HCT116 (cell line): ENCODE measurements around the gene ATP8A2. TPM values are rescaled to one million over a fixed set of nuclear protein-coding genes. Genes with fewer than 3 reads are reported as not detected.

Experiments
- ATAC-seq: fragments of 200-7000 bp; cut with Tn5 transposase; 2 replicates; pipeline ENCODE4 v1.9.1; 2020; ENCODE audit warnings: mild to moderate bottlenecking, moderate library complexity
- BruUV-seq: library from RNA; stranded (reverse); fragments of 400-500 nt; replicated peaks from 2 replicates; lab custom pipeline; 2021; lab: Mats Ljungman, UMichigan
- CTCF ChIA-PET: fragments of 300-600 bp; sonication (Branson Sonifier 250); formaldehyde crosslinking; loops from one replicate; lab custom pipeline; 2021; ENCODE audit warnings: antibody characterized with exemption; lab: Charles Lee
- POLR2A ChIA-PET: fragments of 300-600, 350-600 bp; sonication (Branson Sonifier 250); formaldehyde crosslinking; loops from one replicate; lab custom pipeline; 2021; ENCODE audit warnings: antibody characterized with exemption; lab: Charles Lee
- RAD21 ChIA-PET, 2 experiments: fragments of 300-600 bp; sonication (Branson Sonifier 250); formaldehyde crosslinking; loops; one replicate each; lab custom pipeline; 2023; ENCODE audit warnings: low total read pairs in 2 of 2; ENCODE audit not compliant: uncharacterized antibody in 2 of 2, unreplicated experiment in 2 of 2, low non-redundant PET in 1 of 2; lab: Charles Lee
- DNase-seq: peaks from one replicate; pipeline ENCODE4 v3.0.0-alpha.2; 2010; ENCODE audit warnings: low read depth, low spot score
- H2AFZ ChIP-seq: fragments of 200-600 bp; shearing (Covaris generic), sonication (generic); 2 replicates; pipeline ENCODE4 v1.6.1; 2017; ENCODE audit warnings: low read depth, mixed run types, mixed read lengths, antibody characterized with exemption, low read length; ENCODE audit not compliant: poor library complexity, severe bottlenecking
- H3K27ac ChIP-seq: 2 replicates; pipeline ENCODE4 v1.5.1; 2012; ENCODE audit warnings: low read depth, low read length
- H3K27me3 ChIP-seq: fragments of 200-600 bp; sonication (generic); 2 replicates; pipeline ENCODE4 v1.6.1; 2016; ENCODE audit warnings: mixed run types, low read length, mixed read lengths; ENCODE audit not compliant: insufficient read depth
- H3K36me3 ChIP-seq, 2 experiments: fragments of 200-500 bp in 1 of 2; fragments of 200-600 bp in 1 of 2; sonication (Bioruptor generic) in 1 of 2; sonication (generic) in 1 of 2; 2 replicates each; pipeline versions ENCODE4 v1.5.1 to v1.6.1; 2014 to 2016; ENCODE audit warnings: low read length in 2 of 2, inconsistent platforms in 1 of 2, mixed read lengths in 1 of 2, mixed run types in 1 of 2; ENCODE audit not compliant: insufficient read depth in 2 of 2, control insufficient read depth in 1 of 2
- H3K4me1 ChIP-seq, 2 experiments: fragments of 200-600 bp in 1 of 2; sonication (generic) in 1 of 2; 2 replicates each; pipeline versions ENCODE4 v1.5.1 to v1.6.1; 2012 to 2017; ENCODE audit warnings: low read length in 2 of 2, inconsistent platforms in 1 of 2, mild to moderate bottlenecking in 1 of 2, mixed read lengths in 1 of 2, mixed run types in 1 of 2, moderate library complexity in 1 of 2; ENCODE audit not compliant: insufficient read depth in 2 of 2, control insufficient read depth in 1 of 2
- H3K4me2 ChIP-seq: fragments of 200-600 bp; sonication (generic); 2 replicates; pipeline ENCODE4 v1.6.1; 2017; ENCODE audit warnings: mixed run types, low read length, mixed read lengths
- H3K4me3 ChIP-seq, 2 experiments: fragments of 200-600 bp in 1 of 2; sonication (generic) in 1 of 2; replicated peaks in 1 of 2; 2 replicates each; pipeline ENCODE4 v1.5.1; 2011 to 2016; ENCODE audit warnings: low read length in 2 of 2, control low read depth in 1 of 2, low read depth in 1 of 2, mild to moderate bottlenecking in 1 of 2, mixed read lengths in 1 of 2, mixed run types in 1 of 2
- H3K79me2 ChIP-seq: fragments of 200-600 bp; sonication (generic); 2 replicates; pipeline ENCODE4 v1.6.1; 2017; ENCODE audit warnings: mild to moderate bottlenecking, mixed run types, low read length, moderate library complexity, mixed read lengths; ENCODE audit not compliant: insufficient read depth
- H3K9ac ChIP-seq: fragments of 200-600 bp; sonication (generic); 2 replicates; pipeline ENCODE4 v1.6.1; 2016; ENCODE audit warnings: low read length, mixed read lengths
- H3K9me2 ChIP-seq: fragments of 200-600 bp; sonication (generic), shearing (Covaris generic); 2 replicates; pipeline ENCODE4 v1.6.1; 2017; ENCODE audit warnings: mixed run types, mild to moderate bottlenecking, moderate library complexity; ENCODE audit not compliant: insufficient read depth
- H3K9me3 ChIP-seq, 2 experiments: fragments of 200-500 bp in 1 of 2; fragments of 200-600 bp in 1 of 2; sonication (Bioruptor generic) in 1 of 2; sonication (generic) in 1 of 2; 2 replicates each; pipeline ENCODE4 v1.6.1; 2014 to 2017; ENCODE audit warnings: low read length in 2 of 2, mixed read lengths in 2 of 2, inconsistent platforms in 1 of 2, low read depth in 1 of 2, mild to moderate bottlenecking in 1 of 2, mixed run types in 1 of 2, moderate library complexity in 1 of 2; ENCODE audit not compliant: control insufficient read depth in 1 of 2, insufficient read depth in 1 of 2
- H4K20me1 ChIP-seq: fragments of 200-600 bp; sonication (generic), shearing (Covaris generic); 2 replicates; pipeline ENCODE4 v1.6.1; 2017; ENCODE audit warnings: mixed run types, mild to moderate bottlenecking, moderate library complexity; ENCODE audit not compliant: insufficient read depth
- CBX3 ChIP-seq: IDR thresholded peaks from 2 replicates; pipeline ENCODE4 v1.6.1; 2012; ENCODE audit warnings: low read depth
- CEBPB ChIP-seq: IDR thresholded peaks from 2 replicates; pipeline ENCODE4 v1.6.1; 2012; ENCODE audit warnings: low read depth
- CTCF ChIP-seq, 3 experiments: fragments of 200-600 bp in 1 of 3; sonication (generic) in 1 of 3; IDR thresholded peaks in 2 of 3; conservative IDR thresholded peaks in 1 of 3; 2 replicates each; pipeline ENCODE4 v1.5.1; 2012 to 2017; ENCODE audit warnings: low read depth in 2 of 3, low read length in 2 of 3, antibody characterized with exemption in 1 of 3, borderline replicate concordance in 1 of 3, control low read depth in 1 of 3, mild to moderate bottlenecking in 1 of 3, mixed read lengths in 1 of 3, mixed run types in 1 of 3, moderate library complexity in 1 of 3; ENCODE audit not compliant: insufficient read depth in 1 of 3
- ELF1 ChIP-seq: IDR thresholded peaks from 2 replicates; pipeline ENCODE4 v1.6.1; 2012; ENCODE audit warnings: low read depth, borderline replicate concordance
- EZH2 ChIP-seq: fragments of 200-600 bp; sonication (generic); IDR thresholded peaks from 2 replicates; pipeline ENCODE4 v1.6.1; 2017; ENCODE audit warnings: antibody characterized with exemption, mixed run types
- EZH2phosphoT487 ChIP-seq: fragments of 200-600 bp; IDR thresholded peaks from 2 replicates; pipeline ENCODE4 v1.6.1; 2018; ENCODE audit warnings: antibody characterized with exemption, borderline replicate concordance
- FOSL1 ChIP-seq: IDR thresholded peaks from 2 replicates; pipeline ENCODE4 v1.6.1; 2012; ENCODE audit warnings: low read depth
- MAX ChIP-seq: IDR thresholded peaks from 2 replicates; pipeline ENCODE4 v1.6.1; 2012
- POLR2A ChIP-seq: IDR thresholded peaks from 2 replicates; pipeline ENCODE4 v1.7.0; 2011; ENCODE audit warnings: borderline replicate concordance; ENCODE audit not compliant: insufficient read depth, insufficient read length; ENCODE audit errors: extremely low read depth
- POLR2AphosphoS5 ChIP-seq: IDR thresholded peaks from 2 replicates; pipeline ENCODE4 v1.6.1; 2011; ENCODE audit warnings: mild to moderate bottlenecking, low read depth, low read length, moderate library complexity
- RAD21 ChIP-seq: IDR thresholded peaks from 2 replicates; pipeline ENCODE4 v1.6.1; 2012; ENCODE audit warnings: low read depth, mild to moderate bottlenecking
- SP1 ChIP-seq: IDR thresholded peaks from 2 replicates; pipeline ENCODE4 v1.6.1; 2012; ENCODE audit warnings: low read depth
- SRF ChIP-seq: IDR thresholded peaks from 2 replicates; pipeline ENCODE4 v1.6.1; 2012; ENCODE audit warnings: low read depth
- YY1 ChIP-seq: IDR thresholded peaks from 2 replicates; pipeline ENCODE4 v1.6.1; 2011; ENCODE audit warnings: low read length, low read depth, moderate library complexity, mild to moderate bottlenecking; ENCODE audit not compliant: insufficient replicate concordance; ENCODE audit errors: extremely low read depth
- ZBTB33 ChIP-seq: IDR thresholded peaks from 2 replicates; pipeline ENCODE4 v1.6.1; 2011; ENCODE audit warnings: mild to moderate bottlenecking, low read length, moderate library complexity; ENCODE audit not compliant: insufficient replicate concordance; ENCODE audit errors: extremely low read depth
- ZFX ChIP-seq: fragments of 450-650 bp; IDR thresholded peaks from 2 replicates; pipeline ENCODE4 v1.6.1; 2017
- intact Hi-C: fragments of 100-400 bp; cut with micrococcal nuclease; formaldehyde crosslinking; loops from 2 replicates; pipeline ENCODE4 v1.10.0; 2022
- total RNA-seq: library from RNA; stranded (reverse); gene quantifications from one replicate; pipeline ENCODE4 v1.2.1, GENCODE V29; 2021; ENCODE audit not compliant: unreplicated experiment
- TF ChIP-seq, protein P1 (sequence below): IDR thresholded peaks from 2 replicates; pipeline ENCODE4 v1.6.1; 2012

Gene ATP8A2
- total RNA-seq, 1 experiment from 2014 or later = not detected

DNA sequence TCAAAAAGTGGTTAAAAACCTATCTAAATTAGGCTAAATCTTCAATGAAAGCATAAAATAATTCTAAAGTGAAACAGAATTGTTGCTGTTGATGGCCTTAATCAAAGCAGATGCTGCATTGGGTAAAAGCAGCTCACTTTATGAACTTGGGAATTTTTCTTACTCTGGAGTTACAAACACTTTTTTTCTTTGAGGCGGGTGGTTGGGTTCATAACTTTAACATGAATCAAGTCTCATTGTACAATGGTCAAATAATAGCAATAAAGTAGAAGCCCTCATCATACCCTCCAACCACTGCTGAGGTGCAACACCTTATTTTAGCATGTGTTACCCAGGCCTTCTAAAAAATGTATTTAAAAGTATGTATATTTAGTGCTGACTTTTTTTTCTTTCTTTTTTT, 41.2 kb upstream of the ATP8A2 start:
- no peaks in the 10 kb centered on the region for H3K27me3 ChIP-seq
- DNase-seq = no peak
- TF ChIP-seq RAD21 (no peak), CEBPB (no peak), MAX (no peak), ZBTB33 (no peak), EZH2 (no peak), YY1 (no peak), POLR2A (no peak), POLR2AphosphoS5 (no peak), SRF (no peak), FOSL1 (no peak), ZFX (no peak), ELF1 (no peak), CBX3 (no peak), CTCF (IDR thresholded peaks at IDR 0.05 in 2 of 3, conservative IDR thresholded peaks at IDR 0.05 in 1 of 3; ENCODE audit: borderline replicate concordance in 1 of 3, insufficient read depth in 1 of 3, low read depth in 2 of 3, low read length in 2 of 3) (no peak), SP1 (no peak), EZH2phosphoT487 (no peak)
- TF ChIP-seq, protein P1, sequence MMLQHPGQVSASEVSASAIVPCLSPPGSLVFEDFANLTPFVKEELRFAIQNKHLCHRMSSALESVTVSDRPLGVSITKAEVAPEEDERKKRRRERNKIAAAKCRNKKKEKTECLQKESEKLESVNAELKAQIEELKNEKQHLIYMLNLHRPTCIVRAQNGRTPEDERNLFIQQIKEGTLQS = no peak
- ATAC-seq = no peak
- no peak overlapping the region for H3K9ac ChIP-seq
- ChIA-PET CTCF (no interaction called here), RAD21 (no interaction called here), POLR2A (no interaction called here)
- BruUV-seq = no TSS peak
- H3K36me3 ChIP-seq = peaks cover 51 to 69% of the 10 kb centered on the region in 2 experiments
- intact Hi-C loops = no loop called here
- no peak overlapping the region for H3K4me2 ChIP-seq
- H3K4me3 ChIP-seq = no peak overlapping the region
- H3K4me1 ChIP-seq = no peaks in the 10 kb centered on the region
- H3K9me3 ChIP-seq = no peaks in the 10 kb centered on the region
- peaks cover 18% of the 10 kb centered on the region; the same call in 1 of the 2 replicates for H4K20me1 ChIP-seq
- no peak overlapping the region for H2AFZ ChIP-seq
- H3K79me2 ChIP-seq = peaks cover 58% of the 10 kb centered on the region
- H3K9me2 ChIP-seq = no peaks in the 10 kb centered on the region
- no peak overlapping the region for H3K27ac ChIP-seq
